H1 (cell line): Measurements from ENCODE around the gene PIK3R5.

ENCODE experiments used
- CHD1 ChIP-seq: IDR thresholded peaks from 2 replicates; pipeline ENCODE4 v1.6.1; 2012; ENCODE audit warnings: low read depth, low read length, improper control_type of control experiment
- CTCF ChIP-seq, 3 experiments: IDR thresholded peaks; 1 replicate in 2 of 3; 2 replicates in 1 of 3; pipeline versions ENCODE4 v1.5.1 to v1.6.1; 2011; ENCODE audit warnings: low read length in 3 of 3, mild to moderate bottlenecking in 3 of 3, inconsistent platforms in 2 of 3, low read depth in 1 of 3, moderate library complexity in 1 of 3; ENCODE audit not compliant: insufficient read depth in 1 of 3; ENCODE audit errors: control extremely low read depth in 1 of 3
- EGR1 ChIP-seq: IDR thresholded peaks from 2 replicates; pipeline ENCODE4 v1.6.1; 2011; ENCODE audit warnings: low read depth, low read length, borderline replicate concordance
- HDAC6 ChIP-seq: IDR thresholded peaks from one replicate; pipeline ENCODE4 v1.7.1; 2012; ENCODE audit warnings: low read depth, mild to moderate bottlenecking, inconsistent platforms, low read length, moderate library complexity
- JUN ChIP-seq: IDR thresholded peaks from 2 replicates; pipeline ENCODE4 v1.6.1; 2011; ENCODE audit warnings: low read depth, mild to moderate bottlenecking, improper control_type of control experiment, low read length
- KDM1A ChIP-seq: fragments of 200-600, 300-600 bp; sonication (generic); IDR thresholded peaks from 2 replicates; pipeline ENCODE4 v1.7.1; 2016; ENCODE audit warnings: mild to moderate bottlenecking, low read length, borderline replicate concordance
- KDM5A ChIP-seq: fragments of 200-600 bp; IDR thresholded peaks from 2 replicates; pipeline ENCODE4 v1.7.1; 2012; ENCODE audit warnings: mild to moderate bottlenecking, low read length, inconsistent platforms, mixed read lengths
- POLR2A ChIP-seq, 2 experiments: IDR thresholded peaks; 1 replicate in 1 of 2; 2 replicates in 1 of 2; pipeline ENCODE4 v1.6.1; 2011; ENCODE audit warnings: low read depth in 2 of 2, low read length in 2 of 2, mild to moderate bottlenecking in 2 of 2; ENCODE audit errors: control extremely low read depth in 1 of 2
- SRF ChIP-seq: IDR thresholded peaks from 2 replicates; pipeline ENCODE4 v1.6.1; 2011; ENCODE audit warnings: mild to moderate bottlenecking, low read depth, low read length, moderate library complexity
- TAF1 ChIP-seq: IDR thresholded peaks from 2 replicates; pipeline ENCODE4 v1.6.1; 2011; ENCODE audit warnings: mild to moderate bottlenecking, low read depth, low read length
- USF2 ChIP-seq: IDR thresholded peaks from 2 replicates; pipeline ENCODE4 v1.6.1; 2011; ENCODE audit warnings: low read length, improper control_type of control experiment
- TF ChIP-seq, protein P1 (sequence below): IDR thresholded peaks from 2 replicates; pipeline ENCODE4 v1.6.1; 2012; ENCODE audit warnings: inconsistent platforms
- TF ChIP-seq, protein P2 (sequence below): IDR thresholded peaks from 2 replicates; pipeline ENCODE4 v1.6.1; 2012; ENCODE audit warnings: low read length, inconsistent platforms

- TF ChIP-seq CHD1 (no peak), KDM1A (no peak), KDM5A (no peak), HDAC6 (no peak), CTCF (IDR thresholded peaks at IDR 0.05; ENCODE audit: control extremely low read depth in 1 of 3, insufficient read depth in 1 of 3, low read depth in 1 of 3, low read length in 3 of 3) (no peak), POLR2A (IDR thresholded peaks at IDR 0.05; ENCODE audit: control extremely low read depth in 1 of 2, low read depth in 2 of 2, low read length in 2 of 2) (no peak), SRF (no peak), TAF1 (no peak), USF2 (no peak), JUN (no peak), EGR1 (no peak)
- TF ChIP-seq, protein P1, sequence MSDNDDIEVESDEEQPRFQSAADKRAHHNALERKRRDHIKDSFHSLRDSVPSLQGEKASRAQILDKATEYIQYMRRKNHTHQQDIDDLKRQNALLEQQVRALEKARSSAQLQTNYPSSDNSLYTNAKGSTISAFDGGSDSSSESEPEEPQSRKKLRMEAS = no peak
- TF ChIP-seq, protein P2, sequence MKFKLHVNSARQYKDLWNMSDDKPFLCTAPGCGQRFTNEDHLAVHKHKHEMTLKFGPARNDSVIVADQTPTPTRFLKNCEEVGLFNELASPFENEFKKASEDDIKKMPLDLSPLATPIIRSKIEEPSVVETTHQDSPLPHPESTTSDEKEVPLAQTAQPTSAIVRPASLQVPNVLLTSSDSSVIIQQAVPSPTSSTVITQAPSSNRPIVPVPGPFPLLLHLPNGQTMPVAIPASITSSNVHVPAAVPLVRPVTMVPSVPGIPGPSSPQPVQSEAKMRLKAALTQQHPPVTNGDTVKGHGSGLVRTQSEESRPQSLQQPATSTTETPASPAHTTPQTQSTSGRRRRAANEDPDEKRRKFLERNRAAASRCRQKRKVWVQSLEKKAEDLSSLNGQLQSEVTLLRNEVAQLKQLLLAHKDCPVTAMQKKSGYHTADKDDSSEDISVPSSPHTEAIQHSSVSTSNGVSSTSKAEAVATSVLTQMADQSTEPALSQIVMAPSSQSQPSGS = no peak
Measured at GRCh38 chr17:8940866-8941471, 24.5 kb downstream of the PIK3R5 start.
